Keratinocyte (primary cell): ENCODE measurements around the gene SLX4IP. TPM values are rescaled to one million over a fixed set of nuclear protein-coding genes. Genes with fewer than 3 reads are reported as not detected.

Source experiments
- DNase-seq: peaks from one replicate; pipeline ENCODE4 v3.0.0-alpha.2; 2011; ENCODE audit warnings: low read depth, missing footprints, low spot score
- FAIRE-seq: peaks from 2 replicates; lab custom pipeline; 2011; peaks lifted over from hg19 to GRCh38; lab: Jason Lieb, UNC
- H2AFZ ChIP-seq: 2 replicates; pipeline ENCODE4 v1.6.0; 2012; ENCODE audit warnings: low read length, control low read depth, inconsistent platforms; ENCODE audit not compliant: control insufficient read depth
- H3K27ac ChIP-seq: 2 replicates; pipeline ENCODE4 v1.5.1; 2011; ENCODE audit warnings: low read length; ENCODE audit not compliant: control insufficient read depth, insufficient read depth
- H3K27me3 ChIP-seq: 3 replicates; pipeline ENCODE4 v1.6.0; 2011; ENCODE audit warnings: low read length; ENCODE audit not compliant: control insufficient read depth, insufficient read depth; ENCODE audit errors: extremely low read depth
- H3K36me3 ChIP-seq, 2 experiments: 2 replicates in 1 of 2; 3 replicates in 1 of 2; pipeline ENCODE4 v1.5.1; 2011; ENCODE audit warnings: low read length in 2 of 2, mild to moderate bottlenecking in 1 of 2; ENCODE audit not compliant: control insufficient read depth in 2 of 2, insufficient read depth in 2 of 2; ENCODE audit errors: extremely low read depth in 1 of 2
- H3K4me1 ChIP-seq: 3 replicates; pipeline ENCODE4 v1.5.1; 2011; ENCODE audit warnings: low read length; ENCODE audit not compliant: control insufficient read depth, insufficient read depth; ENCODE audit errors: extremely low read depth
- H3K4me2 ChIP-seq: 3 replicates; pipeline ENCODE4 v1.6.0; 2011; ENCODE audit warnings: low read depth, low read length; ENCODE audit not compliant: control insufficient read depth, insufficient read depth; ENCODE audit errors: extremely low read depth
- H3K4me3 ChIP-seq, 3 experiments: fragments of 200-600 bp in 1 of 3; sonication (generic) in 1 of 3; 2 replicates in 2 of 3; 3 replicates in 1 of 3; pipeline ENCODE4 v1.5.1; 2011 to 2016; ENCODE audit warnings: low read length in 3 of 3, mild to moderate bottlenecking in 3 of 3, control low read depth in 2 of 3, inconsistent platforms in 1 of 3, low read depth in 1 of 3, mixed read lengths in 1 of 3, mixed run types in 1 of 3, moderate library complexity in 1 of 3; ENCODE audit not compliant: control insufficient read depth in 2 of 3, insufficient read depth in 2 of 3; ENCODE audit errors: extremely low read depth in 1 of 3
- H3K79me2 ChIP-seq: 2 replicates; pipeline ENCODE4 v1.6.0; 2012; ENCODE audit warnings: low read length; ENCODE audit not compliant: control insufficient read depth, insufficient read depth
- H3K9ac ChIP-seq: 3 replicates; pipeline ENCODE4 v1.6.0; 2011; ENCODE audit warnings: low read length; ENCODE audit not compliant: control insufficient read depth, insufficient read depth; ENCODE audit errors: extremely low read depth
- H3K9me1 ChIP-seq: 3 replicates; pipeline ENCODE4 v1.6.0; 2011; ENCODE audit warnings: low read length; ENCODE audit not compliant: control insufficient read depth, insufficient read depth; ENCODE audit errors: extremely low read depth
- H3K9me3 ChIP-seq: 2 replicates; pipeline ENCODE4 v1.5.1; 2012; ENCODE audit warnings: low read depth, low read length; ENCODE audit not compliant: control insufficient read depth
- H4K20me1 ChIP-seq: 3 replicates; pipeline ENCODE4 v1.6.0; 2011; ENCODE audit warnings: low read length; ENCODE audit not compliant: control insufficient read depth, insufficient read depth; ENCODE audit errors: extremely low read depth
- EZH2 ChIP-seq: IDR thresholded peaks from one replicate; pipeline ENCODE4 v1.6.1; 2012; ENCODE audit warnings: inconsistent platforms, mild to moderate bottlenecking, low read length, moderate library complexity
- dilution Hi-C: fragments of 300-500 bp; cut with MboI; formaldehyde crosslinking; loops from one replicate; pipeline ENCODE4 v1.7.0; 2020; ENCODE audit warnings: low sequenced_read_pairs; ENCODE audit not compliant: extremely low pct_ligation_motif_present
- polyA plus RNA-seq, 5 experiments: library from polyadenylated mRNA; depleted of rRNA in 3 of 5; stranded (reverse) in 3 of 5; stranded (forward) in 1 of 5; unstranded in 1 of 5; fragments of >200 nt; gene quantifications; 1 replicate in 1 of 5; 2 replicates in 3 of 5; 3 replicates in 1 of 5; pipeline versions ENCODE4 v1.2.1 to v1.2.3, GENCODE V29; 2011 to 2012; ENCODE audit warnings: missing spikeins in 2 of 5, low read depth in 1 of 5, low replicate concordance in 1 of 5
- TF ChIP-seq, protein P1 (sequence below), 3 experiments: IDR thresholded peaks in 1 of 3; conservative IDR thresholded peaks in 1 of 3; optimal IDR thresholded peaks in 1 of 3; 2 replicates in 2 of 3; 3 replicates in 1 of 3; pipeline versions ENCODE3 to v1.5.1; 2011; ENCODE audit warnings: low read length in 3 of 3, mild to moderate bottlenecking in 3 of 3, moderate library complexity in 2 of 3, control low read depth in 1 of 3, inconsistent platforms in 1 of 3; ENCODE audit not compliant: insufficient read depth in 2 of 3; ENCODE audit errors: extremely low read depth in 1 of 3

The SLX4IP gene
- polyA plus RNA-seq, 1 donor (not counting 4 experiments of a cell fraction or from before 2014, with no cell fraction given), result 3.0 TPM

GRCh38 chr20:10594296-10594868, 159.3 kb downstream of the SLX4IP start:
- H3K27ac ChIP-seq, result peak overlapping the region; percentile 96
- no peaks in the 10 kb centered on the region for H4K20me1 ChIP-seq
- DNase-seq (peak; percentile 76), FAIRE-seq (peak; percentile 97)
- H2AFZ ChIP-seq, result no peak overlapping the region
- no peaks in the 10 kb centered on the region for H3K79me2 ChIP-seq
- H3K4me3 ChIP-seq, result peak overlapping the region in 1 of 3 experiments; percentile 11
- no peaks in the 10 kb centered on the region for H3K9me3 ChIP-seq
- no peak for TF ChIP-seq EZH2
- TF ChIP-seq, protein P1, sequence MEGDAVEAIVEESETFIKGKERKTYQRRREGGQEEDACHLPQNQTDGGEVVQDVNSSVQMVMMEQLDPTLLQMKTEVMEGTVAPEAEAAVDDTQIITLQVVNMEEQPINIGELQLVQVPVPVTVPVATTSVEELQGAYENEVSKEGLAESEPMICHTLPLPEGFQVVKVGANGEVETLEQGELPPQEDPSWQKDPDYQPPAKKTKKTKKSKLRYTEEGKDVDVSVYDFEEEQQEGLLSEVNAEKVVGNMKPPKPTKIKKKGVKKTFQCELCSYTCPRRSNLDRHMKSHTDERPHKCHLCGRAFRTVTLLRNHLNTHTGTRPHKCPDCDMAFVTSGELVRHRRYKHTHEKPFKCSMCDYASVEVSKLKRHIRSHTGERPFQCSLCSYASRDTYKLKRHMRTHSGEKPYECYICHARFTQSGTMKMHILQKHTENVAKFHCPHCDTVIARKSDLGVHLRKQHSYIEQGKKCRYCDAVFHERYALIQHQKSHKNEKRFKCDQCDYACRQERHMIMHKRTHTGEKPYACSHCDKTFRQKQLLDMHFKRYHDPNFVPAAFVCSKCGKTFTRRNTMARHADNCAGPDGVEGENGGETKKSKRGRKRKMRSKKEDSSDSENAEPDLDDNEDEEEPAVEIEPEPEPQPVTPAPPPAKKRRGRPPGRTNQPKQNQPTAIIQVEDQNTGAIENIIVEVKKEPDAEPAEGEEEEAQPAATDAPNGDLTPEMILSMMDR (optimal IDR thresholded peaks at IDR 0.05 in 1 of 3, IDR thresholded peaks at IDR 0.05 in 1 of 3, conservative IDR thresholded peaks at IDR 0.05 in 1 of 3; ENCODE audit: extremely low read depth in 1 of 3, insufficient read depth in 2 of 3, low read length in 3 of 3), result no peak
- H3K9me1 ChIP-seq, result no peaks in the 10 kb centered on the region
- H3K4me2 ChIP-seq, result peak overlapping the region; percentile 58
- H3K36me3 ChIP-seq, result no peaks in the 10 kb centered on the region
- peaks cover 77% of the 10 kb centered on the region for H3K4me1 ChIP-seq
- dilution Hi-C loops, result no loop called here
- no peaks in the 10 kb centered on the region for H3K27me3 ChIP-seq
- H3K9ac ChIP-seq, result peak overlapping the region; percentile 44

GRCh38 chr20:10595266-10595665, 160.2 kb downstream of the SLX4IP start:
- DNase-seq, result no peak
- H4K20me1 ChIP-seq, result no peaks in the 10 kb centered on the region
- H3K27me3 ChIP-seq, result no peaks in the 10 kb centered on the region
- no peak for TF ChIP-seq EZH2
- TF ChIP-seq, protein P1 (optimal IDR thresholded peaks at IDR 0.05 in 1 of 3, IDR thresholded peaks at IDR 0.05 in 1 of 3, conservative IDR thresholded peaks at IDR 0.05 in 1 of 3; ENCODE audit: extremely low read depth in 1 of 3, insufficient read depth in 2 of 3, low read length in 3 of 3), result no peak
- dilution Hi-C loops, result no loop called here
- H3K79me2 ChIP-seq, result no peaks in the 10 kb centered on the region
- peak overlapping the region; percentile 96 for H3K27ac ChIP-seq
- no peaks in the 10 kb centered on the region for H3K9me3 ChIP-seq
- no peaks in the 10 kb centered on the region for H3K36me3 ChIP-seq
- H2AFZ ChIP-seq, result no peak overlapping the region
- H3K9me1 ChIP-seq, result no peaks in the 10 kb centered on the region
- H3K4me1 ChIP-seq, result peaks cover 78% of the 10 kb centered on the region
- H3K4me3 ChIP-seq, result no peak overlapping the region
- H3K4me2 ChIP-seq, result no peak overlapping the region
- H3K9ac ChIP-seq, result no peak overlapping the region
- FAIRE-seq, result no peak
